Measurements from ENCODE around the gene RNF208. TPM values are rescaled to one million over a fixed set of nuclear protein-coding genes. Genes with fewer than 3 reads are reported as not detected.

Gene RNF208
- total and polyA plus RNA-seq, 9 of the 15 experiments (the other 6 are each of a cell fraction or from before 2014, with no cell fraction given), result 0.15 to 6.9 (median 0.50) TPM; not detected in 2

DNA sequence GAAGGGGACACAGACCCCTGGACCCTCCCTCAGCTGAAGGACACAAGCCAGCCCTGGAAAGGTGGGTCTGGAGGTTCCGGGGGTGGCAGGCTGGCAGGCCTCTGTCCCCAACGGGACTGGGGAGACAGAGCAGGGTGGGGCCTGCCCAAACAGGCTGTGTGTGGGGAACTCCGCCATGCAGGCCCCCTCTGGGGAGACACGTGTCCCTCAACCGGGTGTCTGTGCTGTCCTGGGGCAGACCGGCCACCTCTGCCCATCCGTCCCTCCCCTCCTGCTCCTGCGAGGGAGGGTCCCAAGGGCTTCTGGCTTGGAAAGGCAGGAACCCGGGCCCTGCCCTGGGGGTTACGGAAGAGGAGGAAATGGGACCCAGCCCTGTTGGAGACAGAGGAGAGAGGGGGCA, 10.1 kb upstream of the RNF208 start:
- ATAC-seq, result no peak
- no peak for DNase-seq (ENCODE audit: extremely low read depth in 1 of 4, low spot score in 3 of 4)
- Histone ChIP-seq H3K27ac (ENCODE audit: extremely low read depth, low read depth, low read length) (no peak overlapping the region), H2AFZ (ENCODE audit: low read depth, low read length) (no peak overlapping the region), H3K9me1 (ENCODE audit: control insufficient read depth, insufficient read depth, low read length) (peaks cover 4% of the 10 kb centered on the region), H3K9me3 (replicated peaks; ENCODE audit: control insufficient read depth, insufficient read depth, low read depth, low read length) (no peaks in the 10 kb centered on the region), H3K4me1 (replicated peaks in 1 of 2; ENCODE audit: control insufficient read depth in 2 of 2, insufficient read depth in 2 of 2, low read length in 2 of 2) (peaks cover 23 to 100% of the 10 kb centered on the region in 2 experiments), H3K4me2 (ENCODE audit: insufficient read depth, low read length) (no peak overlapping the region), H3K79me2 (ENCODE audit: control insufficient read depth, insufficient read depth, low read length) (no peaks in the 10 kb centered on the region; the same call in 2 of the 3 replicates), H3K27me3 (ENCODE audit: control insufficient read depth in 2 of 2, insufficient read depth in 2 of 2, low read length in 2 of 2) (no peaks in the 10 kb centered on the region), H4K20me1 (replicated peaks; ENCODE audit: control insufficient read depth, insufficient read depth, low read length) (no peaks in the 10 kb centered on the region), H3K4me3 (no peak overlapping the region), H3K36me3 (ENCODE audit: control insufficient read depth, insufficient read depth, low read length) (no peaks in the 10 kb centered on the region), H3K9ac (ENCODE audit: insufficient read depth in 1 of 2, low read depth in 2 of 2, low read length in 2 of 2) (peak overlapping the region in 1 of 2 experiments; percentile 36; a peak in 1 of 4 replicates)
- ChIA-PET CTCF (ENCODE audit: low intra/inter-chr PET ratio) (no interaction called here), POLR2A (interaction anchor here (0.5 to 1.1 kb wide), 3 partner anchors 9 to 136 kb away, joined by 3 to 6 read pairs (median 3); partner anchors contain the start of gene TUBB4B)
- TF ChIP-seq PHTF2 (CRISPR knock-in tag; IDR thresholded peaks at IDR 0.05) (no peak), POLR2G (IDR thresholded peaks at IDR 0.05; ENCODE audit: low read depth, low read length) (peak; percentile 17; the same call in 1 of the 2 replicates), PHF21A (IDR thresholded peaks at IDR 0.05; ENCODE audit: borderline replicate concordance, low read depth) (no peak), NFIC (IDR thresholded peaks at IDR 0.05) (no peak), ARID3A (IDR thresholded peaks at IDR 0.05; ENCODE audit: borderline replicate concordance, low read depth, low read length) (no peak), GABPB1 (CRISPR knock-in tag; IDR thresholded peaks at IDR 0.05) (no peak)
- intact Hi-C loops (cut with micrococcal nuclease) (no loop called here), in situ Hi-C loops (cut with MboI) (loop anchor here (25.0 kb wide), 1 partner anchor 445 kb away; the partner anchor contains the start of genes CCDC183 and TMEM141)
- no peak for FAIRE-seq
- BruUV-seq (replicated peaks), result no TSS peak
- 68% methylated on average over 10 of the region's 10 CpGs for WGBS (ENCODE audit: insufficient coverage, low coverage, missing lambda C conversion rate)

All from K562 (cell line).